ENCODE measurements around the gene SLC2A9. TPM values are rescaled to one million over a fixed set of nuclear protein-coding genes. Genes with fewer than 3 reads are reported as not detected.

The SLC2A9 gene
- total RNA-seq, 4 donors from 2014 or later = 8.0 to 18.7 (median 11.5) TPM

- intact Hi-C loops (cut with DNase I) = no loop called here
- Histone ChIP-seq H3K4me1 (peaks cover 0 to 4% (median 3%) of the 10 kb centered on the region in 3 donors), H3K4me3 (no peak overlapping the region), H3K27ac (no peak overlapping the region), H3K9me3 (no peaks in the 10 kb centered on the region), H3K36me3 (peaks cover 0 to 16% (median 0%) of the 10 kb centered on the region in 3 donors), H3K27me3 (no peaks in the 10 kb centered on the region)
- TF ChIP-seq POLR2A (IDR thresholded peaks at IDR 0.05) (no peak), CTCF (IDR thresholded peaks at IDR 0.05) (no peak)
- 88 to 100% methylated on average over 4 to 7 of the region's 7 CpGs for WGBS, 2 donors
- no peak for DNase-seq
Measured at GRCh38 chr4:9969526-9970398, 51.5 kb downstream of the SLC2A9 start.

GRCh38 chr4:9968472-9968871, 52.8 kb downstream of the SLC2A9 start:
- Histone ChIP-seq H3K27me3 (no peaks in the 10 kb centered on the region), H3K27ac (no peak overlapping the region), H3K4me1 (peaks cover 0 to 4% (median 3%) of the 10 kb centered on the region in 3 donors), H3K36me3 (peaks cover 0 to 14% (median 0%) of the 10 kb centered on the region in 3 donors), H3K9me3 (no peaks in the 10 kb centered on the region), H3K4me3 (no peak overlapping the region)
- TF ChIP-seq CTCF (IDR thresholded peaks at IDR 0.05) = no peak
- TF ChIP-seq POLR2A (IDR thresholded peaks at IDR 0.05) = no peak
- intact Hi-C loops (cut with DNase I) = no loop called here
- no peak for DNase-seq

- peaks cover 0 to 11% (median 0%) of the 10 kb centered on the region in 3 donors for H3K36me3 ChIP-seq
- no peaks in the 10 kb centered on the region for H3K27me3 ChIP-seq
- intact Hi-C loops (cut with DNase I) = no loop called here
- TF ChIP-seq CTCF (IDR thresholded peaks at IDR 0.05) = no peak
- no peak for TF ChIP-seq POLR2A (IDR thresholded peaks at IDR 0.05)
- H3K9me3 ChIP-seq = no peaks in the 10 kb centered on the region
- 45 to 60% methylated on average over 7 of the region's 7 CpGs for WGBS, 2 donors
- no peak for DNase-seq
- peaks cover 0 to 4% (median 3%) of the 10 kb centered on the region in 3 donors for H3K4me1 ChIP-seq
- no peak overlapping the region for H3K27ac ChIP-seq
- no peak overlapping the region for H3K4me3 ChIP-seq
Measured at GRCh38 chr4:9964879-9965278, 56.4 kb downstream of the SLC2A9 start.

- DNase-seq = no peak
- Histone ChIP-seq H3K9me3 (no peaks in the 10 kb centered on the region), H3K36me3 (peaks cover 0 to 9% (median 0%) of the 10 kb centered on the region in 3 donors), H3K27me3 (no peaks in the 10 kb centered on the region), H3K4me3 (no peak overlapping the region), H3K27ac (no peak overlapping the region), H3K4me1 (peaks cover 0 to 4% (median 3%) of the 10 kb centered on the region in 3 donors)
- intact Hi-C loops (cut with DNase I) = no loop called here
- TF ChIP-seq CTCF (IDR thresholded peaks at IDR 0.05) = no peak
- TF ChIP-seq POLR2A (IDR thresholded peaks at IDR 0.05) = no peak
- 84 to 96% methylated on average over 4 to 5 of the region's 5 CpGs for WGBS, 2 donors
Measured at GRCh38 chr4:9963328-9963727, 58.0 kb downstream of the SLC2A9 start.

- Histone ChIP-seq H3K27me3 (no peaks in the 10 kb centered on the region), H3K36me3 (peaks cover 0 to 9% (median 0%) of the 10 kb centered on the region in 3 donors), H3K4me1 (peaks cover 0 to 4% (median 3%) of the 10 kb centered on the region in 3 donors), H3K9me3 (no peaks in the 10 kb centered on the region), H3K4me3 (no peak overlapping the region), H3K27ac (no peak overlapping the region)
- intact Hi-C loops (cut with DNase I) = no loop called here
- no peak for DNase-seq
- WGBS, 2 donors = 82 to 96% methylated on average over 3 to 4 of the region's 5 CpGs
- TF ChIP-seq POLR2A (IDR thresholded peaks at IDR 0.05) (no peak), CTCF (IDR thresholded peaks at IDR 0.05) (no peak)
Measured at GRCh38 chr4:9962611-9963314, 58.5 kb downstream of the SLC2A9 start.
